HEK293T (cell line): Measurements from ENCODE around the gene FCN3.

Experiments used
- CTCF ChIA-PET: fragments of 350-600 bp; formaldehyde crosslinking; extraction: SDS; loops from one replicate; lab custom pipeline; 2021; ENCODE audit warnings: antibody characterized with exemption, inconsistent platforms; lab: Yijun Ruan, JAX
- POLR2A ChIA-PET: fragments of 350-600 bp; formaldehyde crosslinking; extraction: SDS; loops from one replicate; lab custom pipeline; 2020; ENCODE audit warnings: antibody characterized with exemption, inconsistent platforms; lab: Yijun Ruan, JAX
- DNase-seq: peaks from one replicate; pipeline ENCODE4 v3.0.0; 2012; ENCODE audit warnings: mixed read lengths; ENCODE audit errors: extremely low spot score
- ARNT ChIP-seq: fragments of 450-650 bp; IDR thresholded peaks from 2 replicates; pipeline ENCODE4 v1.6.1; 2017; ENCODE audit warnings: mild to moderate bottlenecking
- BHLHE40 ChIP-seq: fragments of 450-650 bp; IDR thresholded peaks from 2 replicates; pipeline ENCODE4 v1.6.1; 2016; ENCODE audit warnings: mild to moderate bottlenecking, moderate library complexity, borderline replicate concordance
- CTBP1 ChIP-seq: fragments of 450-650 bp; IDR thresholded peaks from 2 replicates; pipeline ENCODE4 v1.6.1; 2016; ENCODE audit warnings: borderline replicate concordance
- ELF4 ChIP-seq: fragments of 450-650 bp; IDR thresholded peaks from 2 replicates; pipeline ENCODE4 v1.6.1; 2017; ENCODE audit warnings: antibody characterized with exemption
- FOXA1 ChIP-seq: fragments of 450-650 bp; IDR thresholded peaks from 2 replicates; pipeline ENCODE4 v1.6.1; 2016; ENCODE audit warnings: mild to moderate bottlenecking
- FOXK2 ChIP-seq: fragments of 450-650 bp; IDR thresholded peaks from 2 replicates; pipeline ENCODE4 v1.6.1; 2016; ENCODE audit warnings: mild to moderate bottlenecking
- FOXM1 ChIP-seq: fragments of 450-650 bp; IDR thresholded peaks from 2 replicates; pipeline ENCODE4 v1.6.1; 2017; ENCODE audit warnings: mild to moderate bottlenecking, borderline replicate concordance
- HDGF ChIP-seq: fragments of 450-650 bp; IDR thresholded peaks from 2 replicates; pipeline ENCODE4 v1.6.1; 2017; ENCODE audit warnings: antibody characterized with exemption, borderline replicate concordance
- L3MBTL2 ChIP-seq: fragments of 450-650 bp; conservative IDR thresholded peaks from 2 replicates; pipeline ENCODE4 v1.6.1; 2016; ENCODE audit warnings: mild to moderate bottlenecking
- LEF1 ChIP-seq: fragments of 450-650 bp; IDR thresholded peaks from 2 replicates; pipeline ENCODE4 v1.6.1; 2017; ENCODE audit warnings: mild to moderate bottlenecking, borderline replicate concordance
- NFRKB ChIP-seq: fragments of 450-650 bp; IDR thresholded peaks from 2 replicates; pipeline ENCODE4 v1.6.1; 2016; ENCODE audit warnings: mild to moderate bottlenecking, moderate library complexity
- SP1 ChIP-seq: fragments of 450-650 bp; IDR thresholded peaks from 2 replicates; pipeline ENCODE4 v1.6.1; 2017
- SUZ12 ChIP-seq: fragments of 450-650 bp; IDR thresholded peaks from 2 replicates; pipeline ENCODE4 v1.6.1; 2016; ENCODE audit warnings: mild to moderate bottlenecking
- TARDBP ChIP-seq: fragments of 450-650 bp; IDR thresholded peaks from 2 replicates; pipeline ENCODE4 v1.6.1; 2016
- ZNF384 ChIP-seq: fragments of 450-650 bp; IDR thresholded peaks from 2 replicates; pipeline ENCODE4 v1.6.1; 2016
- TF ChIP-seq, protein P1 (sequence below): fragments of 450-650 bp; IDR thresholded peaks from 2 replicates; pipeline ENCODE4 v1.6.1; 2016

The FCN3 gene

DNA sequence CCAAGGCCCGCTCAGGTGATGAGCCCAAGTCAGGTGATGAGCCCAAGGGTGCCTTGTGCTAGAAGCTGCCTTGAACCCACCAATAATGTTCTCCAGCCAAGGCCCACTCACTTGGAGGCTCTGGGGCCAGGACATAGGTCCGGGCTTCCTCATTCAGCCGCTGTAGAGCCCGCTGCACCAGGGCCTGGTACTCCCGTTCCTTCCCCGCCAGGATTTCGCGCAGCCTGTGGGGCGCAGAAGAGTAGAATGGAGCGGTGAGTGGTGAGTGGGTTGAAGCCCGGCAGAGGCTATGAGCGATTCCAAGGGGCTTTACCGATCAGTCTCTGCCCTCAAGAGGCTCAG, 18.4 kb downstream of the FCN3 start:
- no peak for TF ChIP-seq CTBP1
- TF ChIP-seq BHLHE40, result no peak
- no peak for TF ChIP-seq NFRKB
- TF ChIP-seq, protein P1, sequence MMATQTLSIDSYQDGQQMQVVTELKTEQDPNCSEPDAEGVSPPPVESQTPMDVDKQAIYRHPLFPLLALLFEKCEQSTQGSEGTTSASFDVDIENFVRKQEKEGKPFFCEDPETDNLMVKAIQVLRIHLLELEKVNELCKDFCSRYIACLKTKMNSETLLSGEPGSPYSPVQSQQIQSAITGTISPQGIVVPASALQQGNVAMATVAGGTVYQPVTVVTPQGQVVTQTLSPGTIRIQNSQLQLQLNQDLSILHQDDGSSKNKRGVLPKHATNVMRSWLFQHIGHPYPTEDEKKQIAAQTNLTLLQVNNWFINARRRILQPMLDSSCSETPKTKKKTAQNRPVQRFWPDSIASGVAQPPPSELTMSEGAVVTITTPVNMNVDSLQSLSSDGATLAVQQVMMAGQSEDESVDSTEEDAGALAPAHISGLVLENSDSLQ, result no peak
- DNase-seq, result no peak
- CTCF ChIA-PET, result interaction anchor here (0.7 to 2.2 kb wide), 3 partner anchors 11 to 13 kb away, joined by 3 to 25 read pairs (median 3); partner anchors contain the start of gene MAP3K6
- POLR2A ChIA-PET, result interaction anchor here (1.7 kb wide), 1 partner anchor 10 kb away, joined by 18 read pairs; the partner anchor contains the start of gene MAP3K6

DNA sequence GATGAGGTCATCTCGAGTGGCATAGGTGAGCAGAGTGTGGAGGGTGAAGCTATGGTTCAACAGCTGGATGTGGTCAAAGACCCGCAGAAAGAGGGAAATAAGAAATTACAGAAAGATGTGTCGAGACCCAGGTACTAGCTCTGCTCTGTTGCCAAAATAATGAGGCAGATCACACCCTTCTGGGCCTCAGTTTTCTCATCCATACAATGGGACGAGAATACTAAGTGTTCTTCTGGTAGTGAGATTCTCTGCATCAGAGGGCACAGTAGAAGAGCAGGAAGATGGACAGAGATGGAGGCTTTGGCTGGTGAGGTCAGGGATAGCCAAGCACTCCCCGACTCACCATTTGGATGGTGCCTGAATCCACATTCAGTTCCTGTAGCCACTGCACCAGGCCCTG, 18.9 kb downstream of the FCN3 start:
- TF ChIP-seq CTBP1, result no peak
- TF ChIP-seq SP1, result no peak
- TF ChIP-seq SUZ12, result no peak
- TF ChIP-seq HDGF, result no peak
- no peak for TF ChIP-seq BHLHE40
- no peak for TF ChIP-seq ZNF384
- no peak for TF ChIP-seq LEF1
- TF ChIP-seq L3MBTL2, result no peak
- CTCF ChIA-PET, result interaction anchor here (0.7 to 1.5 kb wide), 2 partner anchors 12 to 13 kb away, joined by 3 read pairs; no protein-coding TSS in a partner anchor
- DNase-seq, result no peak
- POLR2A ChIA-PET, result interaction anchor here (0.7 kb wide), 1 partner anchor 10 kb away, joined by 3 read pairs; no protein-coding TSS in a partner anchor

DNA sequence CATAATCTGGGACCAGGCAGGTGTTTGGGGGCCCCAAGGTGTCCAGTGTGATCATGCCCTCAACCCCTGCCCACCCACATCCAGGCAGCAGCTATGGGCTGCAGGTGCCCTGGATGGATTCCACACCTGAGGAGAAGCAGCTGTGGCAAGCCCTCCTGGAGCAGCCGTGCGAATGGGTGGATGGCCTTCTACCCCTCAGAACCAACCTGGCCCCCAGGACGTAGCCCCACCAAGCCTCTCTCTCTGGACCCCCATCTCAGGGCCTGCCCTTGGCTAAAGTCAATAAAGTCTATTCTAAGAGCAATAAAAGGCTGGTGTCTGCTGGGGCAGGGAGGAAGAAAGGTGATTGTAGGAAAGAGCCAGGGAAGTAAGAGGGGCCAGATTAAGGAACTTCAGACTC, 21.0 kb downstream of the FCN3 start:
- ChIA-PET POLR2A (interaction anchor here (2.2 kb wide), 1 partner anchor 12 kb away, joined by 21 read pairs; the partner anchor contains the start of gene MAP3K6), CTCF (interaction anchor here (0.6 kb wide), 1 partner anchor 430 kb away, joined by 5 read pairs; no protein-coding TSS in a partner anchor)
- DNase-seq, result no peak
- TF ChIP-seq HDGF (no peak), TARDBP (no peak), L3MBTL2 (no peak), FOXA1 (no peak), ARNT (no peak), SUZ12 (no peak), SP1 (no peak)
- TF ChIP-seq, protein P1, result no peak

DNA sequence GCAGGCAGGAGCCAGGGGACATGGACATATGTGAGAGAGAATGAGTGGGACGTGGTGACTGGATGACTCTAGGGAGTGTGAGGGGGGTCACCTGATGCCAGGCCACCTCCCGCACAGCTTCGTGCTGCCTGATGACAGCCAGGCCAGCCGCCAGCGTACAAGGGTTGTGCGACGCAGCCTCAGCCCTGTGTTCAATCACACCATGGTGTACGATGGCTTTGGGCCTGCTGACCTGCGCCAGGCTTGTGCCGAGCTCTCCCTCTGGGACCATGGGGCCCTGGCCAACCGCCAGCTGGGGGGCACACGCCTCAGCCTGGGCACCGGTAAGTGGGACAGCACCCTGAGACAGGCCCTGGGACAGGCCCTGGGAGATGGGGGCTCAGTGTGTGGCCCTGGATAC, 21.5 kb downstream of the FCN3 start:
- no peak for DNase-seq
- POLR2A ChIA-PET, result interaction anchor here (2.2 kb wide), 1 partner anchor 13 kb away, joined by 21 read pairs; the partner anchor contains the start of gene MAP3K6
- no peak for TF ChIP-seq NFRKB
- TF ChIP-seq BHLHE40, result no peak
- TF ChIP-seq LEF1, result no peak
- no peak for TF ChIP-seq CTBP1
- TF ChIP-seq FOXM1, result no peak
- TF ChIP-seq ARNT, result no peak
- no peak for TF ChIP-seq FOXA1
- no peak for TF ChIP-seq SP1
- TF ChIP-seq TARDBP, result no peak
- TF ChIP-seq SUZ12, result no peak
- TF ChIP-seq FOXK2, result no peak
- TF ChIP-seq ELF4, result no peak
- TF ChIP-seq HDGF, result no peak
- TF ChIP-seq, protein P1, result no peak
- TF ChIP-seq ZNF384, result no peak
- TF ChIP-seq L3MBTL2, result no peak
- CTCF ChIA-PET, result no interaction called here

DNA sequence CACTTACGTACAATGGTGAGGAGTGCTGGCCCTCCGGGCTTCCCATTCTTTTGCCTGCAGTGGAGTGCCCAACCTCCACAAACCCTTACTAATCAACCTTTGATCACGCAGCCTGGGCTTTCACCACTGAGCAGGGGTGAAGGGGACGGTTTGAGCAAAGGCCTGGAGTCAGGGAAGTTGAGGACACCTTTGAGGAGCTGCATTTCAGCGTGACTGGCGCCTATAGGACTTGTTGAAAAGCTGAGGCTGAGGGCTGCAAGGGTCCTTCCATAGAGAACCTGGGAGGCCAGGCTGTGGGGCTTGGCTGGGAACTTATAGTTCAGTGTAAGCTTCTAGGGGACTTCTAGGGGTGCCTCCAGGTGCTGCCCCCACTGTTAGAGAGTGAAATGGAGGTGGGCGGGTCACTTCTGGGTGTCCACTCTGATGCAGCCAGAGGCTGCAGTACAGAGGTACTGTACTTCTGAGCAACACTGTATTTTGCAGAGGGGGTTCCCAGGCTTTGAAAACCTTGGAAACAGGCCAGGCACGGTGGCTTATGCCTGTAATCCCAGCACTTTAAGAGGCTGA, 23.0 kb downstream of the FCN3 start:
- POLR2A ChIA-PET, result interaction anchor here (3.8 kb wide), 1 partner anchor 14 kb away, joined by 26 read pairs; the partner anchor contains the start of gene MAP3K6
- TF ChIP-seq NFRKB (no peak), FOXA1 (no peak), FOXM1 (no peak), SUZ12 (no peak), CTBP1 (no peak), SP1 (no peak), ELF4 (no peak), FOXK2 (no peak), ARNT (no peak), ZNF384 (no peak), HDGF (no peak), LEF1 (no peak), BHLHE40 (no peak), TARDBP (no peak), L3MBTL2 (no peak)
- TF ChIP-seq, protein P1, result no peak
- CTCF ChIA-PET, result no interaction called here
- DNase-seq, result no peak
